HG03135 (cell line): ENCODE results near the gene RAB24.

Source experiments
- ATAC-seq: cut with Tn5 transposase; IDR thresholded peaks from one replicate; pipeline ENCODE4 v1.9.1; 2021; ENCODE audit warnings: mild to moderate bottlenecking, moderate library complexity; ENCODE audit not compliant: unreplicated experiment

RAB24 gene

GRCh38 chr5:177333420-177334154 lies 30.1 kb upstream of the RAB24 start:
- ATAC-seq, result no peak

- no peak for ATAC-seq
Measured at GRCh38 chr5:177332896-177333260, 29.4 kb upstream of the RAB24 start.

- no peak for ATAC-seq
Measured at GRCh38 chr5:177332031-177332895, 28.7 kb upstream of the RAB24 start.

- ATAC-seq, result no peak
Measured at GRCh38 chr5:177330991-177331842, 27.7 kb upstream of the RAB24 start.

GRCh38 chr5:177329883-177330282 lies 26.4 kb upstream of the RAB24 start:
- ATAC-seq, result no peak

GRCh38 chr5:177328545-177329231 lies 25.2 kb upstream of the RAB24 start:
- no peak for ATAC-seq

- no peak for ATAC-seq
Measured at GRCh38 chr5:177327539-177328522, 24.3 kb upstream of the RAB24 start.

GRCh38 chr5:177325868-177326381 lies 22.4 kb upstream of the RAB24 start:
- no peak for ATAC-seq

GRCh38 chr5:177320879-177321278 lies 17.4 kb upstream of the RAB24 start:
- ATAC-seq, result no peak

- no peak for ATAC-seq
Measured at GRCh38 chr5:177319913-177320588, 16.5 kb upstream of the RAB24 start.

GRCh38 chr5:177317959-177318377 lies 14.4 kb upstream of the RAB24 start:
- no peak for ATAC-seq

GRCh38 chr5:177316005-177316404 lies 12.5 kb upstream of the RAB24 start:
- no peak for ATAC-seq

GRCh38 chr5:177315411-177315810 lies 11.9 kb upstream of the RAB24 start:
- no peak for ATAC-seq

- ATAC-seq, result no peak
Measured at GRCh38 chr5:177314376-177315342, 11.1 kb upstream of the RAB24 start.

GRCh38 chr5:177313561-177314259 lies 10.2 kb upstream of the RAB24 start:
- ATAC-seq, result no peak

- ATAC-seq, result peak; percentile 31
Measured at GRCh38 chr5:177312649-177313181, 9.2 kb upstream of the RAB24 start.
